Adipose tissue (tissue), 3 donors: ENCODE data around the gene EFTUD2. TPM values are rescaled to one million over a fixed set of nuclear protein-coding genes. Genes with fewer than 3 reads are reported as not detected.

Source experiments
- H3K27ac ChIP-seq: one replicate; pipeline ENCODE4 v1.5.1; 2013; ENCODE audit warnings: low read depth, low read length
- WGBS, 3 donors: extraction: QIAGEN DNeasy Blood & Tissue Kit; methylation state at CpG; one replicate each; pipeline ENCODE4 v1.1.7; 2013; 5-methylcytosine and 5-hydroxymethylcytosine counted together
- polyA plus RNA-seq, 3 donors: library from polyadenylated mRNA; stranded (reverse); fragments of 200-250 nt; gene quantifications; one replicate each; pipeline ENCODE4 v1.2.3, GENCODE V29; 2013
- donor health status: healthy with polysubstance abuse.
- donor health status: Bipolar disorder and iron deficiency.
- donor health status: healthy.

The EFTUD2 gene
- polyA plus RNA-seq, 3 donors: 18.7 to 45.7 (median 23.8) TPM

GRCh38 chr17:44927696-44928095, 28.5 kb upstream of the EFTUD2 start:
- H3K27ac ChIP-seq: no peak overlapping the region
- 92 to 100% (median 99%) methylated on average over 3 of the region's 3 CpGs for WGBS, 3 donors

- H3K27ac ChIP-seq: no peak overlapping the region
- 89 to 93% (median 92%) methylated on average over 15 of the region's 15 CpGs for WGBS, 3 donors
Measured at GRCh38 chr17:44926821-44927525, 27.7 kb upstream of the EFTUD2 start.

- 95 to 97% (median 97%) methylated on average over 13 to 18 of the region's 18 CpGs for WGBS, 3 donors
Measured at GRCh38 chr17:44925731-44926697, 26.8 kb upstream of the EFTUD2 start.

GRCh38 chr17:44924107-44924544, 24.9 kb upstream of the EFTUD2 start:
- 75 to 87% (median 83%) methylated on average over 9 of the region's 9 CpGs for WGBS, 3 donors
- H3K27ac ChIP-seq: no peak overlapping the region

More at GRCh38 chr17:44925731-44926697, 26.8 kb upstream of the EFTUD2 start:
- no peak overlapping the region for H3K27ac ChIP-seq

- 77 to 84% (median 84%) methylated on average over 19 of the region's 19 CpGs for WGBS, 3 donors
Measured at GRCh38 chr17:44922746-44923470, 23.7 kb upstream of the EFTUD2 start.

GRCh38 chr17:44922136-44922535, 22.9 kb upstream of the EFTUD2 start:
- 90 to 94% (median 92%) methylated on average over 6 of the region's 6 CpGs for WGBS, 3 donors
- no peak overlapping the region for H3K27ac ChIP-seq

More at GRCh38 chr17:44922746-44923470, 23.7 kb upstream of the EFTUD2 start:
- no peak overlapping the region for H3K27ac ChIP-seq

GRCh38 chr17:44921122-44921882, 22.1 kb upstream of the EFTUD2 start:
- WGBS, 3 donors: 62 to 77% (median 64%) methylated on average over 11 of the region's 11 CpGs
- H3K27ac ChIP-seq: no peak overlapping the region

- no peak overlapping the region for H3K27ac ChIP-seq
- WGBS, 3 donors: 65 to 71% (median 66%) methylated on average over 7 of the region's 7 CpGs
Measured at GRCh38 chr17:44920565-44920940, 21.3 kb upstream of the EFTUD2 start.

- H3K27ac ChIP-seq: no peak overlapping the region
- 11 to 16% (median 15%) methylated on average over 9 of the region's 9 CpGs for WGBS, 3 donors
Measured at GRCh38 chr17:44919885-44920564, 20.8 kb upstream of the EFTUD2 start.

- H3K27ac ChIP-seq: no peak overlapping the region
- WGBS, 3 donors: 48 to 80% (median 67%) methylated on average over 2 of the region's 2 CpGs
Measured at GRCh38 chr17:44919411-44919810, 20.2 kb upstream of the EFTUD2 start.

- WGBS, 3 donors: 95% methylated on average over 2 of the region's 2 CpGs
- no peak overlapping the region for H3K27ac ChIP-seq
Measured at GRCh38 chr17:44918006-44918405, 18.8 kb upstream of the EFTUD2 start.

GRCh38 chr17:44917456-44917855, 18.2 kb upstream of the EFTUD2 start:
- H3K27ac ChIP-seq: no peak overlapping the region
- 86 to 95% (median 93%) methylated on average over 6 of the region's 6 CpGs for WGBS, 3 donors

GRCh38 chr17:44916781-44917241, 17.6 kb upstream of the EFTUD2 start:
- 56 to 69% (median 64%) methylated on average over 10 of the region's 10 CpGs for WGBS, 3 donors

GRCh38 chr17:44915862-44916780, 16.9 kb upstream of the EFTUD2 start:
- no peak overlapping the region for H3K27ac ChIP-seq
- 57 to 81% (median 79%) methylated on average over 11 of the region's 11 CpGs for WGBS, 3 donors

More at GRCh38 chr17:44916781-44917241, 17.6 kb upstream of the EFTUD2 start:
- no peak overlapping the region for H3K27ac ChIP-seq

GRCh38 chr17:44915321-44915726, 16.1 kb upstream of the EFTUD2 start, which contains the start of gene GFAP:
Gene GFAP, minus strand, starts transcription at chr17:44915500. Its CDS starts 14 bp downstream, at chr17:44915486.
- no peak within 1 kb of the TSS for H3K27ac ChIP-seq
- 80 to 89% (median 82%) methylated on average over 16 to 17 of the region's 17 CpGs for WGBS, 3 donors

- H3K27ac ChIP-seq: no peak overlapping the region
Measured at GRCh38 chr17:44914698-44915271, 15.5 kb upstream of the EFTUD2 start.

More at GRCh38 chr17:44914698-44915271, 15.5 kb upstream of the EFTUD2 start:
- WGBS, 3 donors: 85 to 90% (median 88%) methylated on average over 18 to 19 of the region's 19 CpGs
